HPDE6-E6E7 (cell line): ENCODE measurements around the gene KRTAP3-2.
A peak's percentile ranks its signal among the peaks of the same experiment; 100 is the strongest.
"Not testable (repeated sequence)": the region's sequence is repeated elsewhere in the genome, so short reads cannot be mapped to it uniquely, and the experiment has no call there.

ENCODE experiments used
- DNase-seq: peaks from one replicate; pipeline ENCODE4 v3.0.0; 2011; ENCODE audit warnings: missing footprints; ENCODE audit errors: extremely low spot score

The KRTAP3-2 gene

DNA sequence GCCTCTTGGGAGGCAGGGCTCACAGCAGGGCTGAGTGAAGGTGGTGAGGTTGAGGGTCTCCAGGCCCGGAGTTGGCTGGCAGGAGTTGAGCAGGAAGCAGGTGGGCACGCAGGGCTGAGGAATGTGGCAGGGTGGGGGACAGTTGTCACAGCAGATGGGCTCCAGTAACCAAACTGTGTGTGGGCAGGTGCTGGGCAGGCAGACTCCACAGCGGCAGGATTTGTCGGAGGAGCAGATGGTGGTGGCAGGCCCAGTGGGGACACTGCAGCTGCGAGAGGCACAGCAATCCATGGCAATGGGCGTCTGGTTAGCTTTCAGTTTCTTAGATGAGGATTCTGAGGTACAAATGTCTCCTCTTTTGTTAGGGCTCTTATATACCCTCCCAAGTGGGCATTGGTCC is at the start of gene KRTAP3-2:
KRTAP3-2 (minus strand) TSS at position 344 of the 400 bp plus-strand sequence; CDS start at position 291, 53 bp downstream.
- not testable (repeated sequence) for DNase-seq

DNA sequence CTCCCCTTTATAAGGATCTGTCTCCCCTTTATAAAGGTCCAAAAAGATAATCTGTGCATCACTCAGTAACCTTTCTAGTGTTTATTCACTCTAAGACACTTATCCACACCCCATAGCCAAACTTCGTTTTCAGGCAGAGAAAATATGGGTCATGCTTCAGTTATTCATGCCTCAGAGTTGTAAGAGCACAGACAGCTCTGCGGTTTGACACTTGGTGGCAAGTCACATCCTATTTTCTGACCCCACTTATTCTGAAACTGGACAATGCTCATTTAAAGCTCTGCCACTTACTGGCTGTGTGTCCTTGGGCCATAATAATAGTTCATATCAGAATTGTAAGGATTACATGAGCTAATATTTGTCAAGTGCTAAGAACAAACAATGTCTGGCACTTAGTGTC is 49.4 kb upstream of the KRTAP3-2 start:
- DNase-seq = peak; percentile 22

DNA sequence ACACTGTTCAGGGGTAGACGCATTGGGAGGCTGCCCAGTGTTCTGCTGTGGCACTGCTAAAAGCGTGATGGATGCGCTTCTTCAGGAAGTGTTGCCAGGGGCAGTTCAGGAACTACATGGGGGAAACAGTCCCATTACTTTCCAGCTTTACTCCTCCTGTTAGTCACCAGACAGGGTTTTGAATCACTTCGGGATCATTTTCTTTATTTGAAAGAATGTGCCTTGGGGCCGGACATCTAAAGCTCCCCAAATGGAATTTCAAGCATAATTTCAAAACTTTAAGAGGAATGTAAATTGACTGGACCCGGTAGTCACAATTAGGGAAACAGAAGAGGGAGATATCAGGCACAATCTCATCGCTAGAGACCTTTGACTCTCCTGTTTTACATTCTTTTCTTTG is 48.7 kb upstream of the KRTAP3-2 start:
- peak; percentile 20 for DNase-seq

DNA sequence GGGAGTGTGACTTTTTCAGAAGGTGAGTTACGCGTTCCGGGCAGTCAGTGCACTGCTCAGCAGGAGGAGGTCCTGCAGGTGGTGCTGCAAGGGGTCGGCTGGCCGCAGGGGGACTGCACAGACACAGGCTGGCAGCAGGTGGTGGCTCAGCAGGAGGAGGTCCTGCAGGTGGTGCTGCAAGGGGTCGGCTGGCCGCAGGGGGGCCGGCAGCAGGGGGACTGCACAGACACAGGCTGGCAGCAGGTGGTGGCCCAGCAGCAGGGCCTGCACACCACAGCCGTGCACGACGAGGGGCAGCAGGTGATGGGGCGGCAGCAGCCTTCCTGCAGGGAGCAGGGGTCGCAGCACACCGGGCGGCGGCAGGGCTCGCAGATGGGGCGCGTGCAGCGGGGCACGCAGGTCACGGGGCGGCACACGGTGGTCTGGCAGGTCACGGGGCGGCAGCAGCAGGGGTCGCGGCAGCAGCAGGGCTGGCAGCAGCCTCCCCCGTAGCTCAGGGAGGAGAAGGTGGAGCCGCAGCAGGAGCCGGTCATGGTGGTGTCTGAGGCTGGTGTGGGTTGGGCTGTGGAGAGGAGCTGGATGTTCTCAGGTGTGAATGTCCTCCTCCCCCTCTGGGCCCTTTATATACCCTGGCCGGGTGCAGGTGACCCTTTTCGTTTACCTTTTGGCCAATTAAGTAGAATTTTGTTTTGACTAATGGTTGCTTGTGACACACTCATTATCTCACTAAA is 47.2 kb upstream of the KRTAP3-2 start, which contains the start of gene KRTAP2-1:
KRTAP2-1 (minus strand) TSS at position 582 of the 731 bp plus-strand sequence; CDS start at position 533, 49 bp downstream.
- DNase-seq = not testable (repeated sequence)

DNA sequence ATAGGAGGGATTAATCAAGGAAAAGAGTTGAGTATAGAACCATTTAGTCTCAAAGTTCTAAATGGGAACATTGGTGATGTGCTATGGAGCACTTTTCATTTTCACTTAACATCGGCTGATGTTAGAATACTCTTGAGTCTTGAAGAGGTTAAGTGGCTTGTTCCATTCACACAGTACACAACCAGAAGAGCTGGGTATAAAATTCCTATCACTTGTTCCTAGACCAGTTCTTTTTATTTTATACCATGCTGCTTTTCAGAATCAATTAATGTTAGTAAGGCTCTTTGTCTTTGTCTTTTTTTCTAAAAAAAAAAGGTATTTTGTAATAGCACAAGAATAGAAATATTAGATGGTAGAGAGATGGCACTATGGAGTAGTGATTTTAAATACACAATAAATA is 43.2 kb upstream of the KRTAP3-2 start:
- no peak for DNase-seq

DNA sequence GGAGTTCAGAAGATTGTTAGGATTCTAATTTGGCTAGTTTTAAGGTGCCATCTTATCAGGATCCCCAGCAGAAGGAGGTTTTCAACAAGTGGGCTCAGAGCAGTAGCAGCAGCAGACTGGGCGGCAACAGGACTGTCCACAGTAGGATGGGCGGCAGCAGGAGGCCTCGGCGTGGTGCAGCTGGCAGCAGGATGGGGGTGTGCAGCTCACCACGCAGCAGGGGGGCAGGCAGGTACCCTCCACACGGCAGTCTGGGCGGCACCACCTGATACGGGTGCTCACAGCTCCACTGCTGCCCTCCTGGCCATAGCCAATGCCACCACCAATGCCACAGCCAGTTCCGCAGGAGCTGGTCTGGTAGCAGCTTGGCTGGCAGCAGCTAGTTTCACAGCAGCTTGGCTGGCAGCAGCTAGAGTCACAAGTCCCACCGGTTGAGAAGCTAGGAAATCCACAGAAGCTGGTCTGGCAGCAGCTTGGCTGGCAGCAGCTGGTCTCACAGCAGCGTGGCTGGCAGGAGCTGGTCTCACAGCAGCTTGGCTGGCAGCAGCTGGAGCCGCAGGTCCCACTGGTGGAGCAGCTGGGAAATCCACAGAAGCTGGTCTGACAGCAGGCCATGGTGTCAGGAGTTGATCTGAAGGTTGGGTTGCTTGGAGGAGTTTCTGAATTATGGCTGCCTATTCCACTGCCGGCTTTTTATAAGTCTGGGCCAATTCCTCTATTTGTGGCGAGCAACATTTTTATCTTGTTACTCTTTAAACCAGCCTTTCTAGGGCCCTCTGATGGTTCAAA is 41.3 kb upstream of the KRTAP3-2 start, which contains the start of gene KRTAP1-1:
KRTAP1-1 (minus strand) TSS at position 668 of the 789 bp plus-strand sequence; CDS start at position 615, 53 bp downstream.
- DNase-seq = not testable (repeated sequence)

DNA sequence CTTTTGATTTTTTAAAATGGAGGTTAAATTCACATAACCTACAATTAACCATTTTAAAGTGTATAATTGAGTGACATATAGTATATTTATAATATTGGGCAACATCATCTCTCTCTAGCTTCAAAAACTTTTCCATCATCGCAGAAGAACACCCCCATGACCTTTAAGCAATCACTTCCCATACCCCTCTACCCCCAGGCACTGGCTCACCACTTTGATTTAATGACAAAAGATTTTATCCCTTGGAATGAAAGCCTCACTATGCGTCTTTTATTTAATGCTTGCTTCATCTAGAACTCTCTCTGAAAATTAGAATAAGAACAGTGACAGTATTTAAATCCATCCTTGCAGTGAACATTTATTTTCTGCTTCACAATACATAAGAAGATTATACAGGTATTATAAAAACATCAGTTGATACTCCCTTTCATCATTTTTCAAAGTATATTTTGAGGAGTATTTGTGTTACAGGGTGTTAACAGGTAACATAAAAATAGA is 38.2 kb upstream of the KRTAP3-2 start:
- DNase-seq = no peak

DNA sequence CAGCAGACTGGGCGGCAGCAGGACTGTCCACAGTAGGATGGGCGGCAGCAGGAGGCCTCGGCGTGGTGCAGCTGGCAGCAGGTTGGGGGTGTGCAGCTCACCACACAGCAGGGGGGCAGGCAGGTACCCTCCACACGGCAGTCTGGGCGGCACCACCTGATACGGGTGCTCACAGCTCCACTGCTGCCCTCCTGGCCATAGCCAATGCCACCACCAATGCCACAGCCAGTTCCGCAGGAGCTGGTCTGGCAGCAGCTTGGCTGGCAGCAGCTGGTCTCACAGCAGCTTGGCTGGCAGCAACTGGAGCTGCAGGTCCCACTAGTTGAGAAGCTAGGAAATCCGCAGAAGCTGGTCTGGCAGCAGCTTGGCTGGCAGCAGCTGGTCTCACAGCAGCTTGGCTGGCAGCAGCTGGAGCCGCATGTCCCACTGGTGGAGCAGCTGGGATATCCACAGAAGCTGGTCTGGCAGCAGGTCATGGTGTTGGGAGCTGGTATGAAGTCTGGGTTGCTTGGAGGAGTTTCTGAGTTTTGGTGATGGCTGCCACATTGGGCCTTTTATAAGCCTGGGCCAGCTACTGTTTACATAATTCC is 34.7 kb upstream of the KRTAP3-2 start, which contains the start of gene KRTAP1-3:
KRTAP1-3 (minus strand) TSS at position 529 of the 590 bp plus-strand sequence; CDS start at position 476, 53 bp downstream.
- not testable (repeated sequence) for DNase-seq

DNA sequence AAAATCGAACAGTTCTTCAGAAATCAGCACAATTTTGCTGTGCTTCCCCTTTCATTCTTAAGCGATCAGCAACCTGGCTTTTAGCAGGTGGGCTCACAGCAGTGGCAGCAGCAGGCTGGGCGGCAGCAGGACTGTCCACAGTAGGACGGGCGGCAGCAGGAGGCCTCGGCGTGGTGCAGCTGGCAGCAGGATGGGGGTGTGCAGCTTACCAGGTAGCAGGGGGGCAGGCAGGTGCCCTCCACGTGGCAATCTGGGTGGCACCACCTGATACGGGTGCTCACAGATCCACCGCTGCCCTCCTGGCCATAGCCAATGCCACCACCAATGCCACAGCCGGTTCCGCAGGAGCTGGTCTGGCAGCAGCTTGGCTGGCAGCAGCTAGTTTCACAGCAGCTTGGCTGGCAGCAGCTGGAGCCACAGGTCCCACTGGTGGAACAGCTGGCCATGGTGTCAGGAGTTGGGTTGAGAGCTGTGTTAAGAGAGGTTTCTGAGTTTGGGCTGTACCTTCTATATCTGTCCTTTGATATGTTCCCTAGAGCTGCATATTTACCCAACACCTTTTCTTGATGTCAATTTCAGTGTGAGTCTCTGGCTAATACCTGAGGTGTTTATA is 30.0 kb upstream of the KRTAP3-2 start, which contains the start of gene KRTAP1-4:
KRTAP1-4 (minus strand) TSS at position 563 of the 613 bp plus-strand sequence; CDS start at position 446, 117 bp downstream.
- DNase-seq = no peak

DNA sequence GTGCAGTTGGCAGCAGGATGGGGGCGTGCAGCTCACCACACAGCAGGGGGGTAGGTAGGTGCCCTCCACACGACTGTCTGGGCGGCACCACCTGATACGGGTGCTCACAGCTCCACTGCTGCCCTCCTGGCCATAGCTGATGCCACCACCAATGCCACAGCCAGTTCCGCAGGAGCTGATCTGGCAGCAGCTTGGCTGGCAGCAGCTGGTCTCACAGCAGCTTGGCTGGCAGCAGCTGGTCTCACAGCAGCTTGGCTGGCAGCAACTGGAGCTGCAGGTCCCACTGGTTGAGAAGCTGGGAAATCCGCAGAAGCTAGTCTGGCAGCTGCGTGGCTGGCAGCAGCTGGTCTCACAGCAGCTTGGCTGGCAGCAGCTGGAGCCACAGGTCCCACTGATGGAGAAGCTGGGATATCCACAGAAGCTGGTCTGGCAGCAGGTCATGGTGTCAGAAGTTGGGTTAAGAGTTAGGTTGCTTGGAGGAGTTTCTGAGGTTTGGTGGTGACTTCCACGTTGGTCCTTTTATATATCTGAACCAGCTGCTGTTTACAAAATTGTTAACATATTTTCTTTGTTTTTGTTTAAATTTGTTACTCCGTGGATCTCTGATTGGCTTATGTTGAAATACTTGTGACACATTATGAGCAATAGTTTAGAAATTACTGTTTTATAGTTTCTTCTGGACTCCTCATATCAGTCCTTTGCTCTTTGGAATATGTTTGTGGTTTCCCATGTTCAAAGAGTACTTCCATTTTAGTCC is 27.2 kb upstream of the KRTAP3-2 start, which contains the start of gene KRTAP1-5:
KRTAP1-5 (minus strand) TSS at position 494 of the 757 bp plus-strand sequence; CDS start at position 441, 53 bp downstream.
- DNase-seq = no peak

DNA sequence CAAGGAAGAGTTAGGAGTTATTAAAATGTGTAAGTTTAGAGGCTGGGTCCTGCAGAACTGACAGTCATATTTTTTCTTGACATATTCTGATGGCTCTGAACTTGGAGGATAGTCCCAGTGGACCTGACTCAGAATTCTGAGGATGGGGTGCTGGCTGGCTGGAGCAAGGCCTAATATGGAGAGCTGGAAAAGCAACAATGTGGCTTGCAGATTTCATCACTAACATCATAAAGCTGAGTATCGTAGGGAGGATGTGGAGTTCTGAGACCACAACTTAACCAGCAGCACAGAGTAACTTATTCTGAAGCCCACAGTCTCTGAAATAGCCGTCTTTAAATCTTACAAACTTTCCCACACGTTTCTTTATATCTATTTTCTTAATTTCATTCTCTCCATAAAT is 25.0 kb upstream of the KRTAP3-2 start:
- no peak for DNase-seq

DNA sequence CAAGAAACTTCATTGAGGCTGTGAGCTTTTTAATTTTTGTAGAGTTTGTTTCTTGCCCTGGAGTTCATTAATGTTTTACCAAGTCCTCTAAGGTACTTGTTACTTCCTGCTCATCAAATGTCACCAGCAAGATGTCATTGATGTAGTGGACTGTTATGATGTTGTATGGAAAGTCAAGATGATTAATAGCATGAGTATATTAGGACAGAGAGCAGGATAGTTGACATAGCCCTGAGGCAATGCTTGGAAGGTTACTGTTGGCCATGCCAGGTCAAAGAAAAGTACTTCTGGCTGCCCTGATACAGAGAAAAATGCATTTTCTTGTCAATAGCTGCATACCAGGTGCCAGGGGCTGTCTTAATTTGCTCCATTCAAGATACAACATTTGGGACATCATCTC is 20.6 kb upstream of the KRTAP3-2 start:
- no peak for DNase-seq

DNA sequence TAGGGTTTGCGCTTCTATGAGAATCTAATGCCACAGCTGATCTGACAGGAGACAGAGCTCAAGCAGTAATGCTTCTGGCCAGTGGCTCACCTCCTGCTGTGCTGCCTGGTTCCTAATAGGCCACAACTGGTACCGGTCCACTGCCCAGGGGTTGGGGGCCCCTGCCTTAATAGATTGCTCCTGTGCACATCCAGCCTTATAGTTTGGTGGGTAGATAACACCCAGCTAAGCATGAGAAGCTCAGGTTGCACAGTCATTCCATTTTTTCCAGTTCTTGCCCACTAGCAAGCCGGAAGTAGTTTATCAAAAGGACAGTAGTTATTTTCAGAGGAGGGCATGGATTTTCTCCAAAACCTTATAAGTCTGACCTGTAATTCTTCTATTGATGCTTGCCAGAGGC is 19.7 kb upstream of the KRTAP3-2 start:
- no peak for DNase-seq

DNA sequence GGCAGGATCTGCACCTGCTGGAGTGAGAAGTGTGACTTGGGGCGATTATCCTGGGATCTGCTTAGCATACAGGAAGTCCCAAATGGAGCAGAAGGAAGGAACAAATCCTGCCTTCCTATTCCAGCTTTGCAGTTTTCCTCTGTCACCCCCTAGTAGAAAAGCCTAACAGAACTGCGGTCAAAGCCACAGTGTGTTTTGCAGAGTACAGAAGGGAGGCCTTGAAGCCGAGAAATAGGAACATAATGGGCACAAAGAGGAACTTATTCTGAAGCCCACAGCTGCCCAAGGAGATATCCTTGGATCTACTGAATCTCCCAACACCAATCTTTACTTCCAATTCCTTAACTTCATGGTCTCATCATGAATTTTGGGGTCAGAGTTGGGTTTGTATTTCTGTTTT is 18.8 kb upstream of the KRTAP3-2 start:
- no peak for DNase-seq

DNA sequence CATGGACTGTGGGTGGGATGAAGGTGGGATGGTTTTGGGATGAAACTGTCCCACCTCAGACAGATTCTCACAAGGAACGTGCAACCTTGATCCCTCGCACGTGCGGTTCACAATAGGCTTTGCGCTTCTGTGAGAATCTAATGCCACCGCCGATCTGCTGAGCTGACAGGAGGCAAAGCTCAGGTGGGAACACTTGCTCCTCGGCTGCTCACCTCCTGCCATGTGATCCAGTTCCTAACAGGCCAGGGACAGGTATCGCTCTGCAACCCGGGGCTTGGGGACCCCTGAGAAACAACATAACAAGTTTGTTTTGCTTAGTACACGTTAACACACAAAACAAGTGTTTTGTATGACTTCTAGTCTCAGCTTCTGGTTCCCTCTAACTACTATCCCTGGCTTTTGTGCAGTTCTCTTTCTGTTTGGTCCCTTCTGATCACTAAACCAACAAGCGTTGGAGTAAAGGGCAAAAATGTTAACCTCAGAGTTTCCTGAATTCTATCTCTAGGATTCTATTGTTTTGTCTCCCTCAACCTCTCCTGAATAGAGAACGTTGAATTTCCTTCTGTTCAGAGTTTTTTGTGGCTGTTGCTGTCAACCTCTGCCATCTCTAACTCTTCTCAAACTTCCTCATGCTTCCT is 17.0 kb upstream of the KRTAP3-2 start:
- no peak for DNase-seq

DNA sequence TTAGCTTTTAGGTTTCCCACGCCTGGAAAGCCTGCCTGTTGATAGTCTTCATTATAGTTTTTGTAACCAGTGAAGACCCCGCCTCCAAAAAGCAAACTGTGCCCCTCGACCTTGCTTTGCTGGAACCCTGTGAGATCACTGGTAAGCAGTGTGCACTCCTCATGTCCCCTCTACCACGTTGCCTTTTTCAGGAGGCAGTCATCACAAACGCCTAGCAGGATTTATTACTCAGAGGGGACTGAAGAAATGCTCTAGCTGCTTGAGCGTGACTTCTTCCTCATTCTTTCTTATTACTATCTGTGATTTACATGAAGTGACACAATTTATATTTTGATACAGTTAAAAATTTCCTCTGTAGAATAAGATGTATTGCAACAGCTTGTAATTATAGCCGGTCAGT is 15.7 kb upstream of the KRTAP3-2 start:
- no peak for DNase-seq

DNA sequence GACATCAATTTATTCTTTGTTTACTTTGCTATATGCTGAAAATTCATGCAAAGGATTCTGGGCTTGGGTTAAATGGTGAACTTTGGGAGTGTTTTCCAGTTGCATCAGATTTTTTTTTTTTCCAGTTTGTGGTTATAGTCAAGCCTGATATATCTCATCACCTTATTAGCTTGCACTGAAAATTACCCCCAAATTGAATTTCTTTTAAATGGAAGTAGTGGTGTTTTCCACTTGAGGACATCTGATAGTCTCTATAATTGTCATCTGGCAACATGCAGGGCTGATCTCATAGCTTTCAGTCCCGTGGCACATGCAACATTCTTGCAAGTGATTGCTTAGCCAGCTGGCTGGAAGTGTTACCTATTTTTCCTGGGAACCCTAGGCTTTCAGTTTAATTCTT is 13.9 kb upstream of the KRTAP3-2 start:
- DNase-seq = no peak

DNA sequence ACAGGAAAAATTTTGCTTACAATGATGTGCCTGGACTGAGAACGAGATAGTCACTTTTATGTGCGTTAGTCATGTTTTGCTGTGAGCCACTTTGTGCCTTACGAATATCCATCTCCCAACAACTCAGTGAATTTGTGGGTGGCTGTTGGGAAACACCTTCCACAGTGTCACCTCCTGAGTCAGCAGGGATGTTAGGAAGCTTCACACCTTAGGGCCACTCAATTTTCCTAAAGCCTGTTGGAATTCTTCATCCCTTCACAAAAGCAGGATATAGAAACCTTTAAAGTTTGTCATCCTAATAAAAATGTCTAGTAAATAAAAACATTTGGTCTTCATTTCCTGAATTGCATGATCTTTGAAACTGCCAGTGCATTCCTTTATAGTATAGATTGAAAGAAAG is 13.5 kb upstream of the KRTAP3-2 start:
- DNase-seq = no peak

DNA sequence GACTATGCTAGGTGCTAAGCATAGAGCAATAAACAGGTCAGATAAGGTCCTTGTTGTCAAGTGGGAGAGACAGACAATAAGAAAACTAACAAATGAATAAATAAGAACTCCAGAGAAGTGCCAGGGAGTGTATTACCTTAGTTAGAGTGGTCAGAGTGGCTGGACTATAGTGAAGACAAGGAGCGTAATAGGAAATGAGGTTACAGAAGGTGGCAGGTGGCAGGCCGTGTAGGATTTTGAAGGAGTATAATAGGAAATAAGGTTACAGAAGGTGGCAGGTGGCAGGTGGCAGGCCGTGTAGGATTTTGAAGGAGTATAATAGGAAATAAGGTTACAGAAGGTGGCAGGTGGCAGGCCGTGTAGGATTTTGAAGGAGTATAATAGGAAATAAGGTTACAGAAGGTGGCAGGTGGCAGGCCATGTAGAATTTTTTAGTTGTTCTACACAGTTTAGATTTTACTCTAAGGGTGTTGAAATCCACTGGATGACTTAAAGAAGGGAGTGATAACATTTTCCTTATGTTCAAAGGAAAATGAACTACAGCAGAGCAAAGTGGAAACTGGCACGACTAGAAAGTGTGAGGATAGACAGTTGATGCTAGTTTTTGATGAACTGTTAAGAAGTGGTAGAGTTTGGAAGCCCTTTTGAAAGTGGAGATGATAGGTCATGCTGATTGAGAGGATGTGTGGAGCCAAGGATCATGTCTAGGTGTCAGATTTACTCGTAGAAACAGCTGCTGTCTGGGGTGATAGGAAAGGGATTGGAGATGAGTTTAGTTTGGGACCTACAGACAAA is 12.8 kb upstream of the KRTAP3-2 start:
- no peak for DNase-seq
